ENCODE data around the gene WDR36.

GRCh38 chr5:111079846-111080245, 12.3 kb upstream of the WDR36 start:
- no peak for TF ChIP-seq CTCF (IDR thresholded peaks at IDR 0.05)
- no peak for TF ChIP-seq POLR2A (IDR thresholded peaks at IDR 0.05)
